Kidney (tissue), 14 donors: ENCODE measurements around the gene ZBTB8OS. TPM values are rescaled to one million over a fixed set of nuclear protein-coding genes. Genes with fewer than 3 reads are reported as not detected.
"Not testable (repeated sequence)": the region's sequence is repeated elsewhere in the genome, so short reads cannot be mapped to it uniquely, and the experiment has no call there.

Experiments
- DNase-seq, 5 donors: peaks; one replicate each; pipeline ENCODE4 v3.0.0-alpha.2; 2013 to 2020
- FAIRE-seq: peaks from 2 replicates; lab custom pipeline; 2012; peaks lifted over from hg19 to GRCh38; lab: Jason Lieb, UNC
- H3K27ac ChIP-seq, 2 donors: one replicate each; pipeline ENCODE4 v1.7.0; 2013; ENCODE audit warnings: low read depth in 2 of 2, low read length in 2 of 2, inconsistent platforms in 1 of 2
- H3K27me3 ChIP-seq: one replicate; pipeline ENCODE4 v1.7.1; 2013; ENCODE audit warnings: low read length, inconsistent platforms; ENCODE audit not compliant: control insufficient read depth, insufficient read depth
- H3K36me3 ChIP-seq, 3 donors: one replicate each; pipeline versions ENCODE4 v1.7.0 to v1.7.1; 2013; ENCODE audit warnings: low read length in 3 of 3, control low read depth in 1 of 3, inconsistent platforms in 1 of 3; ENCODE audit not compliant: insufficient read depth in 3 of 3, control insufficient read depth in 2 of 3
- H3K4me1 ChIP-seq, 3 donors: one replicate each; pipeline versions ENCODE4 v1.7.0 to v1.7.1; 2013; ENCODE audit warnings: low read length in 3 of 3, inconsistent platforms in 1 of 3, low read depth in 1 of 3; ENCODE audit not compliant: control insufficient read depth in 2 of 3, insufficient read depth in 2 of 3
- H3K4me3 ChIP-seq, 3 donors: one replicate each; pipeline versions ENCODE4 v1.7.0 to v1.8.1; 2013; ENCODE audit warnings: low read length in 3 of 3, control low read depth in 1 of 3, inconsistent platforms in 1 of 3
- H3K9ac ChIP-seq, 3 donors: one replicate each; pipeline versions ENCODE4 v1.7.0 to v1.7.1; 2013; ENCODE audit warnings: low read length in 3 of 3, control low read depth in 1 of 3, inconsistent platforms in 1 of 3
- H3K9me3 ChIP-seq, 3 donors: one replicate each; pipeline versions ENCODE4 v1.7.0 to v1.7.1; 2013; ENCODE audit warnings: low read length in 3 of 3, control low read depth in 1 of 3, inconsistent platforms in 1 of 3; ENCODE audit not compliant: control insufficient read depth in 2 of 3, insufficient read depth in 1 of 3
- CTCF ChIP-seq: IDR thresholded peaks from 3 replicates; pipeline ENCODE4 v1.5.1; 2012; ENCODE audit warnings: mild to moderate bottlenecking, moderate library complexity, borderline replicate concordance; ENCODE audit not compliant: insufficient read depth; ENCODE audit errors: extremely low read depth
- intact Hi-C: fragments of 100-400 bp; cut with DNase I; formaldehyde crosslinking; loops from one replicate; pipeline ENCODE4 v1.11.1; 2022
- polyA plus RNA-seq: library from polyadenylated mRNA; stranded (reverse); fragments of 350-450 nt; fragmentation: Illumina TruSeq; extraction: RNeasy Lipid Tissue Mini Kit (QIAGEN cat#74804); gene quantifications from one replicate; pipeline ENCODE4 v1.2.3, GENCODE V29; 2014; ENCODE audit warnings: low read depth, low replicate concordance; ENCODE audit not compliant: insufficient read depth
- total RNA-seq: library from RNA; stranded (reverse); fragmentation: NEBNext Ultra II Directional; extraction: Animal tissue kit (Norgen Biotek cat#: 25700); gene quantifications from one replicate; pipeline ENCODE4 v1.2.1, GENCODE V29; 2021
- donor health status: control.
- donor health status: control.
- donor health status: control.
- donor health status: control.
- donor health status: control.
- donor health status: DM: yes; HTN: yes; CAD: no.
- donor health status: Normal renal cell carcinoma (clear cell type).

The ZBTB8OS gene
- total and polyA plus RNA-seq, 2 donors from 2014 or later, result 39.0 to 62.3 TPM

- no peak for TF ChIP-seq CTCF
- peaks cover 0 to 5% (median 4%) of the 10 kb centered on the region in 3 donors for H3K36me3 ChIP-seq
- no peaks in the 10 kb centered on the region for H3K4me1 ChIP-seq
- intact Hi-C loops, result no loop called here
- H3K9me3 ChIP-seq, result no peaks in the 10 kb centered on the region
- no peak overlapping the region for H3K4me3 ChIP-seq
- FAIRE-seq, result no peak
- H3K27ac ChIP-seq, result no peak overlapping the region
- H3K9ac ChIP-seq, result no peak overlapping the region
- H3K27me3 ChIP-seq, result no peaks in the 10 kb centered on the region
- DNase-seq, result no peak
Measured at GRCh38 chr1:32632829-32633228, 17.5 kb downstream of the ZBTB8OS start.

GRCh38 chr1:32630173-32630572 lies 20.2 kb downstream of the ZBTB8OS start:
- FAIRE-seq, intact Hi-C loops, H3K4me3 ChIP-seq, H3K36me3 ChIP-seq, H3K4me1 ChIP-seq, DNase-seq, H3K27ac ChIP-seq, H3K9ac ChIP-seq, H3K27me3 ChIP-seq, H3K9me3 ChIP-seq: not testable (repeated sequence)

GRCh38 chr1:32627596-32628162 lies 22.7 kb downstream of the ZBTB8OS start:
- TF ChIP-seq CTCF, result no peak
- FAIRE-seq (no peak), DNase-seq (no peak)
- Histone ChIP-seq H3K4me3 (no peak overlapping the region), H3K4me1 (no peaks in the 10 kb centered on the region), H3K27me3 (no peaks in the 10 kb centered on the region), H3K27ac (no peak overlapping the region), H3K9ac (no peak overlapping the region), H3K9me3 (no peaks in the 10 kb centered on the region), H3K36me3 (peaks cover 0 to 5% (median 3%) of the 10 kb centered on the region in 3 donors)
- intact Hi-C loops, result no loop called here

GRCh38 chr1:32626176-32626575 lies 24.2 kb downstream of the ZBTB8OS start:
- Histone ChIP-seq H3K27me3 (no peaks in the 10 kb centered on the region), H3K9ac (no peak overlapping the region), H3K27ac (no peak overlapping the region), H3K4me1 (no peaks in the 10 kb centered on the region), H3K4me3 (no peak overlapping the region), H3K9me3 (no peaks in the 10 kb centered on the region), H3K36me3 (peaks cover 0 to 5% (median 2%) of the 10 kb centered on the region in 3 donors)
- intact Hi-C loops, result no loop called here
- no peak for TF ChIP-seq CTCF
- FAIRE-seq (no peak), DNase-seq (no peak)
